Measurements from ENCODE around the gene SERPINB7.

DNA sequence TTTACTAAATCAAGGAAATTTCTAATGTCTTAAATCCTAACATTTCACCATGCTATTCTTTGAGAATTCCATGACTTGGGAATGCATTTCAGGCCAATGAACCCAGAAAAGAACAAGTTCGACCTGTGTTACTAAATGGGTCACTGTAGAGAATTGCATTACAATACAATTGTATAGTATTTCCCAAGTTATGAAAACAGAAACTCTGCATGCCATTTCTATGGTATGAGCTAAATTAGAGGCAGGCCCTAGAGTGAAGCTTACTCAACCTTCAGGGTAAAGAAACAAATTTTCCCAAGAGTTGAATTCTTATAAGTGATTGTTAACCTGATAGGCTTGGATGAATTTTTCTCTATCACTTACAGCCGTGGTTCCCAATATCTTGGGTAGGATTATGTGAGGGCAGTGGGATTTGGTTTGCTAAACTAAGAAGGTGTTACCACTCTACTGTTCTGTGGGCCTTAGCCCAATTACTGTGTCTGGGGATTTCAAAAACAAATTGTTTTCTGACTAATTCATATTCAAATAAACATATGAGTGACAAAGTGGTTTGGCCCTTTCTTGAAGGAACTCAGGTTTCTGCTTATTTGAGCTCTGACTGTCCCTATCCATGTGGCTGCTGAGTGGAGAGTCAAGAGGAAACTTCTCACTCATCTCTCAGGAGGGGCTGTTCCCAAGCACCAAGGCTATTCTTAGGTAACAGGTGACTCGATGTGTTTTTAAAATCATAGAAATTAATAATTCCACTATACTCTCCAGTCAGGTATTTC lies 11.2 kb upstream of the SERPINB7 start:
- TF ChIP-seq, protein P1, sequence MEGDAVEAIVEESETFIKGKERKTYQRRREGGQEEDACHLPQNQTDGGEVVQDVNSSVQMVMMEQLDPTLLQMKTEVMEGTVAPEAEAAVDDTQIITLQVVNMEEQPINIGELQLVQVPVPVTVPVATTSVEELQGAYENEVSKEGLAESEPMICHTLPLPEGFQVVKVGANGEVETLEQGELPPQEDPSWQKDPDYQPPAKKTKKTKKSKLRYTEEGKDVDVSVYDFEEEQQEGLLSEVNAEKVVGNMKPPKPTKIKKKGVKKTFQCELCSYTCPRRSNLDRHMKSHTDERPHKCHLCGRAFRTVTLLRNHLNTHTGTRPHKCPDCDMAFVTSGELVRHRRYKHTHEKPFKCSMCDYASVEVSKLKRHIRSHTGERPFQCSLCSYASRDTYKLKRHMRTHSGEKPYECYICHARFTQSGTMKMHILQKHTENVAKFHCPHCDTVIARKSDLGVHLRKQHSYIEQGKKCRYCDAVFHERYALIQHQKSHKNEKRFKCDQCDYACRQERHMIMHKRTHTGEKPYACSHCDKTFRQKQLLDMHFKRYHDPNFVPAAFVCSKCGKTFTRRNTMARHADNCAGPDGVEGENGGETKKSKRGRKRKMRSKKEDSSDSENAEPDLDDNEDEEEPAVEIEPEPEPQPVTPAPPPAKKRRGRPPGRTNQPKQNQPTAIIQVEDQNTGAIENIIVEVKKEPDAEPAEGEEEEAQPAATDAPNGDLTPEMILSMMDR (IDR thresholded peaks at IDR 0.05) = no peak
- no peak for TF ChIP-seq EZH2phosphoT487 (IDR thresholded peaks at IDR 0.05)
